SU-DHL-6 (cell line): ENCODE data around the gene SCARB1.

Experiments used
- H2AFZ ChIP-seq: fragments of 200-600 bp; sonication (generic); 2 replicates; pipeline ENCODE4 v1.6.1; 2014; ENCODE audit warnings: low read depth, mild to moderate bottlenecking, moderate library complexity, mixed read lengths, antibody characterized with exemption, low read length; ENCODE audit not compliant: severe bottlenecking
- H3F3A ChIP-seq: fragments of 200-600 bp; shearing (Covaris generic); 2 replicates; pipeline ENCODE4 v1.6.0; 2016; ENCODE audit warnings: antibody characterized with exemption, mild to moderate bottlenecking; ENCODE audit not compliant: insufficient read depth
- H3K27ac ChIP-seq: fragments of 200-600 bp; sonication (generic); 2 replicates; pipeline ENCODE4 v1.5.1; 2016; ENCODE audit warnings: low read depth, mild to moderate bottlenecking, low read length, moderate library complexity, mixed read lengths
- H3K27me3 ChIP-seq: fragments of 200-600 bp; sonication (generic), shearing (Covaris generic); 2 replicates; pipeline ENCODE4 v1.6.0; 2014; ENCODE audit warnings: mild to moderate bottlenecking, low read length
- H3K36me3 ChIP-seq: fragments of 200-600 bp; sonication (generic); 2 replicates; pipeline ENCODE4 v1.6.1; 2014; ENCODE audit warnings: mild to moderate bottlenecking, low read length, mixed read lengths
- H3K4me2 ChIP-seq: fragments of 300-600, 200-600 bp; shearing (Covaris generic), sonication (generic); 2 replicates; pipeline ENCODE4 v1.6.0; 2014; ENCODE audit warnings: low read length, low read depth, mild to moderate bottlenecking; ENCODE audit not compliant: poor library complexity, severe bottlenecking
- H3K4me3 ChIP-seq: fragments of 200-600 bp; sonication (generic); 2 replicates; pipeline ENCODE4 v1.5.1; 2014; ENCODE audit warnings: antibody characterized with exemption, low read length, mild to moderate bottlenecking, mixed read lengths; ENCODE audit not compliant: insufficient read depth, poor library complexity, severe bottlenecking
- H3K79me2 ChIP-seq: fragments of 200-600 bp; sonication (generic); 2 replicates; pipeline ENCODE4 v1.6.1; 2014; ENCODE audit warnings: mild to moderate bottlenecking, low read length, moderate library complexity; ENCODE audit not compliant: insufficient read depth
- H3K9ac ChIP-seq: fragments of 200-600 bp; sonication (generic); 2 replicates; pipeline ENCODE4 v1.7.0; 2014; ENCODE audit warnings: mild to moderate bottlenecking, low read length
- H3K9me2 ChIP-seq: fragments of 200-600 bp; sonication (generic); replicated peaks from 2 replicates; pipeline ENCODE4 v1.6.1; 2014; ENCODE audit warnings: low read length; ENCODE audit not compliant: insufficient read depth
- H3K9me3 ChIP-seq: fragments of 200-600 bp; sonication (generic); 2 replicates; pipeline ENCODE4 v1.6.1; 2014; ENCODE audit warnings: low read length, mixed read lengths; ENCODE audit not compliant: insufficient read depth
- H4K20me1 ChIP-seq: fragments of 200-600 bp; sonication (generic); 2 replicates; pipeline ENCODE4 v1.6.1; 2014; ENCODE audit warnings: low read depth, mild to moderate bottlenecking, antibody characterized with exemption, low read length, moderate library complexity, mixed read lengths
- CTCF ChIP-seq: fragments of 200-600 bp; sonication (generic); IDR thresholded peaks from one replicate; pipeline ENCODE4 v1.5.1; 2017; ENCODE audit warnings: antibody characterized with exemption, mild to moderate bottlenecking, low read length, moderate library complexity; ENCODE audit not compliant: insufficient read depth, poor library complexity, severe bottlenecking
- EZH2phosphoT487 ChIP-seq: fragments of 200-600 bp; sonication (generic), shearing (Covaris generic); conservative IDR thresholded peaks from 2 replicates; pipeline ENCODE4 v1.6.1; 2018; ENCODE audit warnings: mild to moderate bottlenecking, antibody characterized with exemption, low read length, moderate library complexity, mixed read lengths

SCARB1 gene

DNA sequence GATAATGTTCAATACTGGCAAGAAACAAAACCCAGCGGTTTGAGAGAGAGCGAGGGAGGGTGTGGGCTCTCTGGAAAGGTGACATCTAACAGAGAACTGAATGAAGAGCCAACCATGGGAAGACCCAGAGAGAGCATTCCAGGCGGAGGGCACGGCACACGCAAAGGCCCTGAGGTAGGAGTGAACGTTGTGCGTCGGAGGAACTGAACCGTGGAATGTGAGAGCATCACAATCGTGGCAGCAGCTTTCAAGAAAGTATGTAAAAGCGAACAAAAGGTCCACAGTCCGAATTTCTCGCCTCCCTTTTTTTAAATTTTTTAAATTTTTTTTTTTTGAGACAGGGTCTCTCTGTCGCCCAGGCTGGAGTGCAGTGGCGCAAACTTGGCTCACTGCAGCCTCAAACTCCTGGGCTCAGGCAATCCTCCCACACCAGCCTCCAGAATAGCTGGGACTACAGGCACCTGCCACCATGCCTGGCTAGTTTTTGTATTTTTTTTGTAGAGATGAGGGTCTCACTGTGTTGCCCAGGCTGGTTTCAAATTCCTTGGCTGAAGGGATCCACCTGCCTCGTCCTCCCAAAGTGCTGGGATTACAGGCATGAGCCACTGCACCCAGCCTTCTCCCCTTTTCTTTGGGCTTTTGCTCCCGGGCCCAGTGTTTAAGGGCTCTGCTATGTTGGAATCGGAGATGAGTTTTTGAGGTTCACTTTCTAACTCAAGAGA lies 15.3 kb upstream of the SCARB1 start:
- Histone ChIP-seq H3K79me2 (no peaks in the 10 kb centered on the region), H3K4me2 (no peak overlapping the region), H3K4me3 (no peak overlapping the region), H3K9ac (no peak overlapping the region), H3K27me3 (no peaks in the 10 kb centered on the region), H3K36me3 (no peaks in the 10 kb centered on the region), H3K9me2 (no peaks in the 10 kb centered on the region), H4K20me1 (no peaks in the 10 kb centered on the region), H3F3A (no peaks in the 10 kb centered on the region), H2AFZ (no peak overlapping the region), H3K27ac (no peak overlapping the region), H3K9me3 (no peaks in the 10 kb centered on the region)
- TF ChIP-seq CTCF, result no peak
- no peak for TF ChIP-seq EZH2phosphoT487

DNA sequence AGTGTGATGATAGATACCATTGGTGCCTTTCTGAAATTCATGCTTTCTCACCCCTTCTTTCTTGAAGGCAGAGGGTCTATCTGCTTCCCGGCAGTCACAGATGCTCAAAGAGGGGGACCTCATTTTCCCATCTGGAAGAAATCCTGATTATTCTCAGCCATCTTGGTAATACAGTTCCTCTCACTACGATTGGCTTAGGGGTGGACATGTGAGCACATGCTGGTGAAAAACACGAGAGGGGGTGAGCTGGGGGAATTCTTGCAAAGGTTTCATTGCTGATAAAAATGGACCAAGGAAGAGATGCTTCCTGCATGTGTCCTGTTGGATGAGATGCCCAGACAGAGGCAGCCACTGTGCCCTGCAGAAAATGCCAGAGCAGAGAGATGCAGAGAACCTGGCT lies 13.8 kb upstream of the SCARB1 start:
- Histone ChIP-seq H3K9me3 (no peaks in the 10 kb centered on the region), H3K9me2 (no peaks in the 10 kb centered on the region), H3K27me3 (no peaks in the 10 kb centered on the region), H3K27ac (no peak overlapping the region), H3K9ac (no peak overlapping the region), H2AFZ (no peak overlapping the region), H4K20me1 (no peaks in the 10 kb centered on the region), H3K4me2 (no peak overlapping the region), H3K4me3 (no peak overlapping the region), H3K79me2 (no peaks in the 10 kb centered on the region), H3F3A (no peaks in the 10 kb centered on the region), H3K36me3 (no peaks in the 10 kb centered on the region)
- TF ChIP-seq CTCF, result no peak

GRCh38 chr12:124876171-124876570 lies 12.5 kb upstream of the SCARB1 start:
- no peaks in the 10 kb centered on the region for H3K27me3 ChIP-seq
- H3K79me2 ChIP-seq, result no peaks in the 10 kb centered on the region
- no peak overlapping the region for H3K27ac ChIP-seq
- H3K9me2 ChIP-seq, result no peaks in the 10 kb centered on the region
- H3K9me3 ChIP-seq, result no peaks in the 10 kb centered on the region
- H3K4me3 ChIP-seq, result no peak overlapping the region
- no peaks in the 10 kb centered on the region for H3F3A ChIP-seq
- TF ChIP-seq CTCF (no peak), EZH2phosphoT487 (no peak)
- H3K4me2 ChIP-seq, result no peak overlapping the region
- no peaks in the 10 kb centered on the region for H3K36me3 ChIP-seq
- H2AFZ ChIP-seq, result no peak overlapping the region
- no peak overlapping the region for H3K9ac ChIP-seq
- no peaks in the 10 kb centered on the region for H4K20me1 ChIP-seq

- no peak overlapping the region for H3K4me3 ChIP-seq
- H3K9me2 ChIP-seq, result no peaks in the 10 kb centered on the region
- H3F3A ChIP-seq, result no peaks in the 10 kb centered on the region
- TF ChIP-seq EZH2phosphoT487 (no peak), CTCF (no peak)
- H3K9me3 ChIP-seq, result no peaks in the 10 kb centered on the region
- no peaks in the 10 kb centered on the region for H3K79me2 ChIP-seq
- H3K9ac ChIP-seq, result no peak overlapping the region
- no peak overlapping the region for H2AFZ ChIP-seq
- H3K27ac ChIP-seq, result no peak overlapping the region
- H3K27me3 ChIP-seq, result no peaks in the 10 kb centered on the region
- H3K4me2 ChIP-seq, result no peak overlapping the region
- H3K36me3 ChIP-seq, result no peaks in the 10 kb centered on the region
- H4K20me1 ChIP-seq, result no peaks in the 10 kb centered on the region
Observed at GRCh38 chr12:124875803-124876132, 12.1 kb upstream of the SCARB1 start.
